Measurements from ENCODE around the gene COCH. TPM values are rescaled to one million over a fixed set of nuclear protein-coding genes. Genes with fewer than 3 reads are reported as not detected.

COCH gene
- total and polyA plus RNA-seq, 2 experiments from 2014 or later = 12.9 to 20.6 TPM

- TF ChIP-seq ZNF462 (CRISPR knock-in tag; IDR thresholded peaks at IDR 0.05) = no peak
Measured at GRCh38 chr14:30849354-30849753, 25.0 kb upstream of the COCH start (continued).

DNA sequence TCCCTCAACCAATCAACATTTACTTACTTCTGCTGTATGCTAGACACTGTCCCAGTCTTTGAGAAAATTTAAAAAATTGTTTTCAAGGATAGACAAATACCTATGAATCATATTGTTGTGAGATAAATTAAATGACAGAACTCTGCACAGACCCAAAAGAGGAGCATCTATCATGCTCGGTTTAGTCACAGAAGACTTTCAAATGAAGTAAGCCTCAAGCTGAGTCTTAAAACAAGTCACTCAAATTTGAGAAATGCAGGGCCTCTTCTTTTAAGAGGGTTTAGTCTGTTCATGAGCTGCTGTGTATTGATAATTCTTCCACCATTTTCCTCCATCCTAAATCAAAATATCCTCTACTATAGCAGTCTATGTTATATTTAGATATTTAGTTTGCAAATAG lies 24.4 kb upstream of the COCH start:
- H3K9me3 Mint-ChIP-seq = no peaks in the 10 kb centered on the region
- H3K4me3 ChIP-seq = no peak overlapping the region
- no peaks in the 10 kb centered on the region for H3K36me3 Mint-ChIP-seq (ENCODE audit: low read depth)
- no peaks in the 10 kb centered on the region for H3K79me2 ChIP-seq (replicated peaks; ENCODE audit: insufficient read depth)
- H3K4me2 ChIP-seq = no peak overlapping the region
- H3F3A ChIP-seq (replicated peaks; ENCODE audit: low read depth) = no peaks in the 10 kb centered on the region
- no peak overlapping the region for H3K4me3 Mint-ChIP-seq
- peaks cover 7% of the 10 kb centered on the region; the same call in 1 of the 2 replicates for H3K9me2 ChIP-seq (ENCODE audit: insufficient read depth)
- ATAC-seq (no peak), DNase-seq (ENCODE audit: low spot score) (no peak)
- no peaks in the 10 kb centered on the region for H4K20me1 ChIP-seq (replicated peaks; ENCODE audit: insufficient read depth)
- no peaks in the 10 kb centered on the region for H3K4me1 Mint-ChIP-seq
- H3K27me3 ChIP-seq (ENCODE audit: insufficient read depth) = no peaks in the 10 kb centered on the region
- H2AFZ ChIP-seq = no peak overlapping the region
- H3K4me1 ChIP-seq (ENCODE audit: insufficient read depth) = no peaks in the 10 kb centered on the region
- H3K27me3 Mint-ChIP-seq (ENCODE audit: insufficient read depth, low read depth, poor library complexity) = peaks cover 3% of the 10 kb centered on the region
- no peaks in the 10 kb centered on the region for H3K36me3 ChIP-seq (ENCODE audit: insufficient read depth)
- no peak overlapping the region for H3K27ac ChIP-seq (ENCODE audit: low read depth)
- no peak for TF ChIP-seq ZNF331 (CRISPR knock-in tag; IDR thresholded peaks at IDR 0.05; ENCODE audit: low read depth)
- no peak for TF ChIP-seq CTCF (conservative IDR thresholded peaks at IDR 0.05; ENCODE audit: low read depth in 2 of 2)
- no peak for TF ChIP-seq POLR2AphosphoS5 (IDR thresholded peaks at IDR 0.05; ENCODE audit: low read depth)
- no peak for TF ChIP-seq NANOG (IDR thresholded peaks at IDR 0.05; ENCODE audit: borderline replicate concordance)
- TF ChIP-seq, protein P1, sequence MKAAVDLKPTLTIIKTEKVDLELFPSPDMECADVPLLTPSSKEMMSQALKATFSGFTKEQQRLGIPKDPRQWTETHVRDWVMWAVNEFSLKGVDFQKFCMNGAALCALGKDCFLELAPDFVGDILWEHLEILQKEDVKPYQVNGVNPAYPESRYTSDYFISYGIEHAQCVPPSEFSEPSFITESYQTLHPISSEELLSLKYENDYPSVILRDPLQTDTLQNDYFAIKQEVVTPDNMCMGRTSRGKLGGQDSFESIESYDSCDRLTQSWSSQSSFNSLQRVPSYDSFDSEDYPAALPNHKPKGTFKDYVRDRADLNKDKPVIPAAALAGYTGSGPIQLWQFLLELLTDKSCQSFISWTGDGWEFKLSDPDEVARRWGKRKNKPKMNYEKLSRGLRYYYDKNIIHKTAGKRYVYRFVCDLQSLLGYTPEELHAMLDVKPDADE (IDR thresholded peaks at IDR 0.05) = no peak
- TF ChIP-seq STAT1 (IDR thresholded peaks at IDR 0.05; ENCODE audit: unreplicated experiment) = no peak
- no peak for TF ChIP-seq EZH2 (IDR thresholded peaks at IDR 0.05; ENCODE audit: low read depth, unreplicated experiment)
- no peak for TF ChIP-seq CREB1 (CRISPR knock-in tag; IDR thresholded peaks at IDR 0.05; ENCODE audit: low read depth)
- TF ChIP-seq, protein P2, sequence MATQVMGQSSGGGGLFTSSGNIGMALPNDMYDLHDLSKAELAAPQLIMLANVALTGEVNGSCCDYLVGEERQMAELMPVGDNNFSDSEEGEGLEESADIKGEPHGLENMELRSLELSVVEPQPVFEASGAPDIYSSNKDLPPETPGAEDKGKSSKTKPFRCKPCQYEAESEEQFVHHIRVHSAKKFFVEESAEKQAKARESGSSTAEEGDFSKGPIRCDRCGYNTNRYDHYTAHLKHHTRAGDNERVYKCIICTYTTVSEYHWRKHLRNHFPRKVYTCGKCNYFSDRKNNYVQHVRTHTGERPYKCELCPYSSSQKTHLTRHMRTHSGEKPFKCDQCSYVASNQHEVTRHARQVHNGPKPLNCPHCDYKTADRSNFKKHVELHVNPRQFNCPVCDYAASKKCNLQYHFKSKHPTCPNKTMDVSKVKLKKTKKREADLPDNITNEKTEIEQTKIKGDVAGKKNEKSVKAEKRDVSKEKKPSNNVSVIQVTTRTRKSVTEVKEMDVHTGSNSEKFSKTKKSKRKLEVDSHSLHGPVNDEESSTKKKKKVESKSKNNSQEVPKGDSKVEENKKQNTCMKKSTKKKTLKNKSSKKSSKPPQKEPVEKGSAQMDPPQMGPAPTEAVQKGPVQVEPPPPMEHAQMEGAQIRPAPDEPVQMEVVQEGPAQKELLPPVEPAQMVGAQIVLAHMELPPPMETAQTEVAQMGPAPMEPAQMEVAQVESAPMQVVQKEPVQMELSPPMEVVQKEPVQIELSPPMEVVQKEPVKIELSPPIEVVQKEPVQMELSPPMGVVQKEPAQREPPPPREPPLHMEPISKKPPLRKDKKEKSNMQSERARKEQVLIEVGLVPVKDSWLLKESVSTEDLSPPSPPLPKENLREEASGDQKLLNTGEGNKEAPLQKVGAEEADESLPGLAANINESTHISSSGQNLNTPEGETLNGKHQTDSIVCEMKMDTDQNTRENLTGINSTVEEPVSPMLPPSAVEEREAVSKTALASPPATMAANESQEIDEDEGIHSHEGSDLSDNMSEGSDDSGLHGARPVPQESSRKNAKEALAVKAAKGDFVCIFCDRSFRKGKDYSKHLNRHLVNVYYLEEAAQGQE (IDR thresholded peaks at IDR 0.05; ENCODE audit: unreplicated experiment) = no peak
- no peak overlapping the region for H3K27ac Mint-ChIP-seq

Data from GM23338 (cell line).